Hepatocyte (in vitro differentiated cells): Measurements from ENCODE around the gene SCN11A. TPM values are rescaled to one million over a fixed set of nuclear protein-coding genes. Genes with fewer than 3 reads are reported as not detected.

Experiments
- DNase-seq: peaks from one replicate; pipeline ENCODE4 v3.0.0-alpha.2; 2016; ENCODE audit warnings: low spot score
- H2AFZ ChIP-seq: fragments of 200-600 bp; sonication (generic); 2 replicates; pipeline ENCODE4 v1.6.0; 2016; ENCODE audit warnings: antibody characterized with exemption, mild to moderate bottlenecking
- H3K27ac ChIP-seq: fragments of 200-600 bp; sonication (generic); 2 replicates; pipeline ENCODE4 v1.5.1; 2016; ENCODE audit warnings: mild to moderate bottlenecking
- H3K27me3 ChIP-seq: fragments of 200-600 bp; sonication (generic); 2 replicates; pipeline ENCODE4 v1.6.1; 2016
- H3K36me3 ChIP-seq: fragments of 200-600 bp; sonication (generic); replicated peaks from 2 replicates; pipeline ENCODE4 v1.5.1; 2016; ENCODE audit warnings: low read depth; ENCODE audit not compliant: insufficient read depth
- H3K4me1 ChIP-seq: fragments of 200-600 bp; sonication (generic); 2 replicates; pipeline ENCODE4 v1.5.1; 2016; ENCODE audit warnings: mild to moderate bottlenecking, moderate library complexity; ENCODE audit not compliant: insufficient read depth
- H3K4me2 ChIP-seq: fragments of 200-600 bp; sonication (generic); 2 replicates; pipeline ENCODE4 v1.6.0; 2016
- H3K4me3 ChIP-seq: fragments of 200-600 bp; sonication (generic); 2 replicates; pipeline ENCODE4 v1.5.1; 2016; ENCODE audit warnings: mild to moderate bottlenecking
- H3K79me2 ChIP-seq: fragments of 200-600 bp; sonication (generic); 2 replicates; pipeline ENCODE4 v1.6.0; 2017; ENCODE audit warnings: mild to moderate bottlenecking
- H3K9me2 ChIP-seq: fragments of 200-600 bp; sonication (generic); replicated peaks from 2 replicates; pipeline ENCODE4 v1.6.0; 2017; ENCODE audit warnings: mild to moderate bottlenecking; ENCODE audit not compliant: insufficient read depth
- H3K9me3 ChIP-seq: fragments of 200-600 bp; sonication (generic); 2 replicates; pipeline ENCODE4 v1.5.1; 2016; ENCODE audit warnings: low read depth, mild to moderate bottlenecking
- H4K20me1 ChIP-seq: fragments of 200-600 bp; sonication (generic); 2 replicates; pipeline ENCODE4 v1.6.0; 2016; ENCODE audit warnings: mild to moderate bottlenecking; ENCODE audit not compliant: insufficient read depth, poor library complexity, severe bottlenecking
- CTCF ChIP-seq: fragments of 200-600 bp; sonication (generic); IDR thresholded peaks from 2 replicates; pipeline ENCODE4 v1.5.1; 2016; ENCODE audit warnings: antibody characterized with exemption, mild to moderate bottlenecking; ENCODE audit not compliant: poor library complexity
- EZH2 ChIP-seq: fragments of 200-600 bp; sonication (generic); IDR thresholded peaks from 2 replicates; pipeline ENCODE4 v1.6.1; 2016; ENCODE audit warnings: antibody characterized with exemption, mild to moderate bottlenecking, borderline replicate concordance
- EZH2phosphoT487 ChIP-seq: fragments of 200-600 bp; sonication (generic); IDR thresholded peaks from one replicate; pipeline ENCODE4 v1.6.1; 2018; ENCODE audit warnings: antibody characterized with exemption, mild to moderate bottlenecking, low read depth, moderate library complexity; ENCODE audit not compliant: unreplicated experiment, severe bottlenecking
- WGBS: methylation state at CpG from one replicate; pipeline ENCODE4 v1.1.6; 2016; ENCODE audit warnings: low lambda C conversion rate; ENCODE audit errors: missing lambda C conversion rate; 5-methylcytosine and 5-hydroxymethylcytosine counted together
- polyA plus RNA-seq: library from polyadenylated mRNA; unstranded; fragments of >200 nt; fragmentation: Nextera tagmentation; extraction: Ambion mirVana; gene quantifications from 2 replicates; pipeline ENCODE4 v1.2.1, GENCODE V29; 2016
- total RNA-seq: library from RNA; depleted of rRNA; stranded (reverse); fragments of >200 nt; gene quantifications from 2 replicates; pipeline ENCODE4 v1.2.3, GENCODE V29; 2014

Gene SCN11A
- total and polyA plus RNA-seq, 2 experiments from 2014 or later: 1.9 to 3.7 TPM

GRCh38 chr3:39056151-39056550, 4.4 kb upstream of the SCN11A start:
- H4K20me1 ChIP-seq: peaks cover 23% of the 10 kb centered on the region
- peaks cover 6% of the 10 kb centered on the region for H3K4me1 ChIP-seq
- no peak overlapping the region for H3K4me2 ChIP-seq
- no peaks in the 10 kb centered on the region for H3K9me3 ChIP-seq
- no peaks in the 10 kb centered on the region for H3K36me3 ChIP-seq
- 92% methylated on average over 3 of the region's 3 CpGs for WGBS
- H2AFZ ChIP-seq: no peak overlapping the region
- no peaks in the 10 kb centered on the region for H3K9me2 ChIP-seq
- H3K27ac ChIP-seq: no peak overlapping the region
- TF ChIP-seq EZH2phosphoT487: no peak
- TF ChIP-seq CTCF: no peak
- no peak for TF ChIP-seq EZH2
- DNase-seq: no peak
- H3K4me3 ChIP-seq: no peak overlapping the region
- H3K27me3 ChIP-seq: no peaks in the 10 kb centered on the region
- peaks cover 90% of the 10 kb centered on the region for H3K79me2 ChIP-seq

GRCh38 chr3:39053696-39054095, 2.0 kb upstream of the SCN11A start:
- no peak overlapping the region for H3K4me3 ChIP-seq
- H3K27me3 ChIP-seq: no peaks in the 10 kb centered on the region
- DNase-seq: no peak
- H3K4me1 ChIP-seq: peaks cover 6% of the 10 kb centered on the region
- no peaks in the 10 kb centered on the region for H3K36me3 ChIP-seq
- H3K27ac ChIP-seq: no peak overlapping the region
- H3K79me2 ChIP-seq: peaks cover 65% of the 10 kb centered on the region
- TF ChIP-seq EZH2phosphoT487: no peak
- TF ChIP-seq CTCF: no peak
- no peak for TF ChIP-seq EZH2
- peaks cover 19% of the 10 kb centered on the region for H4K20me1 ChIP-seq
- 74% methylated on average over 2 of the region's 2 CpGs for WGBS
- no peaks in the 10 kb centered on the region for H3K9me3 ChIP-seq
- peak overlapping the region; percentile 86 for H3K4me2 ChIP-seq
- no peak overlapping the region for H2AFZ ChIP-seq
- H3K9me2 ChIP-seq: no peaks in the 10 kb centered on the region

GRCh38 chr3:39052583-39052982, 839 bp upstream of the SCN11A start:
- under 1% methylated on average over 11 of the region's 11 CpGs for WGBS
- Histone ChIP-seq H3K4me2 (peak overlapping the region; percentile 86), H3K4me3 (peak overlapping the region; percentile 56), H3K4me1 (peaks cover 6% of the 10 kb centered on the region), H3K27ac (peak overlapping the region; percentile 98), H3K9me3 (no peaks in the 10 kb centered on the region), H3K27me3 (no peaks in the 10 kb centered on the region), H2AFZ (peak overlapping the region; percentile 60), H3K79me2 (peaks cover 54% of the 10 kb centered on the region), H3K9me2 (no peaks in the 10 kb centered on the region), H4K20me1 (peaks cover 17% of the 10 kb centered on the region), H3K36me3 (no peaks in the 10 kb centered on the region)
- DNase-seq: no peak
- TF ChIP-seq EZH2: no peak
- TF ChIP-seq CTCF: no peak
- no peak for TF ChIP-seq EZH2phosphoT487

DNA sequence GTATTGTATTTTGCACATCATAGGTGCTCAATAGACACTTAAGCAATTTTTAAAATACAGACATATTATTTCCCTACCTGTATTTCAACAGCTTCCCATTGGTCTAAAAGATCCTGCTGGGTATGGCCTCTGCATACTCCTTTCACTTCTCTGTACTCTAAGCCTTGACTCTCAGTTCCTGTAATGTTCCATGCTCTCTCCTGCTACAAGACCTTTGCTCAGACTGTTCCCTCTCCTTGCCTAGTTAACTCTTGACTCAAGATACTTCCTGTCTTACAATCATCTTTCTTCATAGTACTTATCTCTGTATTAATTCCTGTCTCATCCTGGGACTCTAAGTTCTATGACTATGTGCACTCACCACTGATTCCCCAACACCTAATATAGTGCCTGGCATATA, 1.7 kb downstream of the SCN11A start:
- Histone ChIP-seq H2AFZ (no peak overlapping the region), H4K20me1 (peaks cover 7% of the 10 kb centered on the region), H3K9me3 (no peaks in the 10 kb centered on the region), H3K27me3 (no peaks in the 10 kb centered on the region), H3K9me2 (no peaks in the 10 kb centered on the region), H3K4me2 (no peak overlapping the region), H3K36me3 (no peaks in the 10 kb centered on the region), H3K27ac (no peak overlapping the region), H3K79me2 (peaks cover 28% of the 10 kb centered on the region), H3K4me3 (no peak overlapping the region), H3K4me1 (peaks cover 6% of the 10 kb centered on the region)
- no peak for TF ChIP-seq CTCF
- no peak for TF ChIP-seq EZH2
- TF ChIP-seq EZH2phosphoT487: no peak
- peak; percentile 7 for DNase-seq
